Activated CD4-positive, alpha-beta T cell treated with anti-CD3 and anti-CD28 coated beads for 1 hour (primary cell): ENCODE measurements around the gene IKBKG.
"Not testable (repeated sequence)": the region's sequence is repeated elsewhere in the genome, so short reads cannot be mapped to it uniquely, and the experiment has no call there.

Experiments used
- DNase-seq: peaks from one replicate; pipeline ENCODE4 v3.0.0-alpha.2; 2020

IKBKG gene

DNA sequence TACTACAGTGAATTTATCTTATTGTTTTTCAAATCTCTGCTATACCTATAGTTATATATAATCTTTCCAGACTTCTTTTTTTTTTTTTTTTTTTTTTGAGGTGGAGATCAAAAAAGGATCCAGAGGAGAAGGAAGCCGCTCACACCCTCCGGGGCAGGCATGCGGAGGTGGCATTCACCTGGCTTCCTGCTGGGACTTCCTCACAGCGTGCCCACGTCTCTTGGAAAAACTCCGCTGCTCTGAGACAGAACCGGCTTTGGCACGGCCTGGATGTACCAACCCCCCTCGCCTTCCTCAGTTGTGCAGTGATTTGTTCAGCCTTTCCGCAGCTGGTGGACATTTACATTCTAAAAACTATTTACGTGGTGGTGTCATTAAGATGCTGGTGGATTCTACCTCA, 60.6 kb downstream of the IKBKG start:
- not testable (repeated sequence) for DNase-seq

DNA sequence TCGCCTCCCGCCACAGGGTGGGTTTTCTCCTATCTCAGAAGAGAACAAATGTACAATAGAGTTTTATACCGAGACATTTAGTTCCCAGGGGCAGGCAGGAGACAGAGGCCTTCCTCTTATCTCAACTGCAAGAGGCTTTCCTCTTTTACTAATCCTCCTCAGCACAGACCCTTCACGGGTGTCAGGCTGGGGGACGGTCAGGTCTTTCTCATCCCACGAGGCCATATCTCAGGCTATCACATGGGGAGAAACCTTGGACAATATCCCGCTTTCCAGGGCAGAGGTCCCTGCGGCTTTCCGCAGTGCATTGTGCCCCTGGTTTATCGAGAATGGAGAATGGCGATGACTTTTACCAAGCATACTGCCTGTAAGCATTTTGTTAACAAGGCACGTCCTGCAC, 61.4 kb downstream of the IKBKG start:
- DNase-seq = not testable (repeated sequence)

- DNase-seq = not testable (repeated sequence)
Observed at GRCh38 chrX:154611146-154611545, 63.7 kb downstream of the IKBKG start.

GRCh38 chrX:154613586-154613985, 66.2 kb downstream of the IKBKG start:
- not testable (repeated sequence) for DNase-seq
